DMS53 treated with DMSO at 0.1 percent for 48 hours (cell line): ENCODE results near the gene STIM1.

ENCODE experiments used
- DNase-seq: peaks from one replicate; lab custom pipeline; 2025; ENCODE audit not compliant: unreplicated experiment; lab: John Stamatoyannopoulos, UW

The STIM1 gene

DNA sequence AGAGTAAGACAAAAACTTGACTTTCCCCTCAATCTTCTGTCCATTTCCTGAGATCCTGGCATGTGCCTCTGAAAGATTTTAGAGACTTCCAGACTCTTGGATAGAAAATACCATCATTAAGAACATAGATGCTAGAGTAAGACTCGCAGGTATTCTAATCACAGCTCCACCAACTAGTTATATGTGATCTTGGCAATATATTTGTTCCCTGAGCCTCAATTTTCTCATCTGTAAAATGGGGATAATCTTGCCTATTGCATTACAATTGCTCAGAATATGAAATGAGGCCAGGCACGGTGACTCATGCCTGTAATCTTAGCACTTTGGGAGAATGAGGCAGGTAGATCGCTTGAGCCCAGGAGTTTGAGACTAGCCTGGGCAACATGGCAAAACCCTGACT is 25.4 kb upstream of the STIM1 start:
- DNase-seq: no peak

DNA sequence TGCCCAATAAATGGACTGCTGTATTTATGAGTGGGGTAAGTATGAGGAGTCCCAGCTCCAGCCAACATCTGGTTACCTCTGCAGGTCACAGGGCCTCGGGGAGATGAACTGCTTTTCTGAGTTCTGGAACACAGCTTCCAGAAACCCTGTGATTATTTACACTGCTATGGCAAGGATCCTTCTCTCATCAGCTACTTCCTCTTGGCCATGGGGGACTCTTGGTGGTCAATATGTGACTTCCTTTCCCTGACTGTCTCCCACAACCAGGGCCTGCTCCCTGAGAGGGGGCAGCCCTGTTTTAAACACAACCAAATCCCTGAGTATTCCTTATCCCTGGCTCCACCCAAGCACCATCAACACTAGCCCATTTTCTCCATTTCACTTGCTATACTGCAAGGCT is 24.7 kb upstream of the STIM1 start:
- no peak for DNase-seq

GRCh38 chr11:3831378-3832239 is 23.9 kb upstream of the STIM1 start:
- no peak for DNase-seq

- no peak for DNase-seq
Measured at GRCh38 chr11:3832816-3833215, 22.6 kb upstream of the STIM1 start.

DNA sequence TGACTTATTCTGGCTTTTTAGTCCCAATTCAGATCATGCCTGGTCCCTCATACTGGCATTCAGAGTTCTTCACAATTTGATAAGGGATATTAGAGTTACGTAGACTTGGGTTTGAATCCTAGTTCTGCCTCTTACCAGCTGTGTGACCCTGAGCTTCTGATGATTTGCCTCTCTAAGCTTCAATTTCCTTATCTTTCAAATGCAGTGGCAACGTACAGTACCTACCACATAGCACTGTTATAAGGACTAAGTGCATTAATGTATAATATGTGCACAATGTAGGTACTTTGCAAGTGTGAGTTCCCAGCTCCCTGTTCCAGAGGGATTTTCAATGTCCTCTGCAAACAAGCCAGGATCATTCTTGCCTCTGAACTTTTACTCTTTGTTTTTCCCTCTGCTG is 22.0 kb upstream of the STIM1 start:
- DNase-seq: no peak

- no peak for DNase-seq
Measured at GRCh38 chr11:3834349-3834663, 21.2 kb upstream of the STIM1 start.

DNA sequence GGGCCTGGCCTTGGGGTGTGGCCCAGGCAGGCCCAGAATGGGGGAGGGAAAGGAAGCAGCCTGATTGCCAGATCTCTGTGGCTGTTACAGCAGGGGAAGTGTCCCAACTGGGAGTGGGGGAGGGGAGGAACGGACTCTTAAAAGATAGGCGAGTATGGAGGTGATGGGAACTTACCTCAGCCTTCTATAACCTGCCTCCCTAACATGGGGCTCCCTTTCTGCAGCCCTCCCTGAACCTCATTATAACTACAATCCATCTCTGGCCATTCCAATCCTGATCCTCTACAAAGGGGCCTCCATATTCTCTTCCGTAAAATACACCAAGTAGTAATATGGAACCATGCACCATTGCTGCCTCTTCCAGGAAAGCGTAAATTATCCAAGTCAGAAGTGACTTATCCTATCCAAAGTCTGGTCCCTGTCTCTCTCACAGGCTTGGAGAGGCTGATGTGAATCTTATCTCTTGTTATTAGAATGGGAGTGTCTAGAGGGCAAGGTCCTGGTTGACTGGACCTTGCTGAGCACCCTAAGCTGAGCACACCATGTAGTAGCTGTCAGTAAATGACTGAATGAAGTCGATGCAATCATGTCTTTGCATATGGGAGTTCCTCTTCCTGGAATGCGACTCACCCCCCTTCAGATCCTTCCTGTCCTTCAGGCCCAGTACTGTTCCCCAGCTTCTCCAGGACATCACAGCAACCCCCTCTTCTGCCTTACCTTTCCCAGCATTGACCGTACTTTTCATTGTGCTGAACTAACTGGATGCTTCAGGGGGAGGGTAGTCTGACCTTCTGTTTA is 20.6 kb upstream of the STIM1 start:
- DNase-seq: no peak

DNA sequence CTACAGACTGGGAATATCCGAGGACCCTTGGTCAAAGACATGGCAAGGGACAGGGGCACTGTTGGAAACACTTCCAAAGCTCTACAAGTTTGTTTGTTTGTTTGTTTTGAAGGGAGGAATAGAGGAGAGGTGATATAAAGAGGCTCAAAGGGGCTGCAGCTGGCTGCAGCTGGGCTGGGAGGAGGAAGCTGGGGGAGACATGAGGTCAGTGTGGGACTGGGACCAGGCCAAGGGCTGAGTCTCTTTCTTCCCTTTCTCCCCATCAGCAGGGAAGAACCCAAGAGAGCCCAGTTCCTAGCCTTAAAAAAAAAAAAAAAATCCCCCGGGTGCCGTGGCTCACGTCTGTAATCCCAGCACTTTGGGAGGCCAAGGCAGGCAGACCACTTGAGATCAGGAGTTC is 19.7 kb upstream of the STIM1 start:
- DNase-seq: no peak

- no peak for DNase-seq
Measured at GRCh38 chr11:3836903-3837302, 18.6 kb upstream of the STIM1 start.

DNA sequence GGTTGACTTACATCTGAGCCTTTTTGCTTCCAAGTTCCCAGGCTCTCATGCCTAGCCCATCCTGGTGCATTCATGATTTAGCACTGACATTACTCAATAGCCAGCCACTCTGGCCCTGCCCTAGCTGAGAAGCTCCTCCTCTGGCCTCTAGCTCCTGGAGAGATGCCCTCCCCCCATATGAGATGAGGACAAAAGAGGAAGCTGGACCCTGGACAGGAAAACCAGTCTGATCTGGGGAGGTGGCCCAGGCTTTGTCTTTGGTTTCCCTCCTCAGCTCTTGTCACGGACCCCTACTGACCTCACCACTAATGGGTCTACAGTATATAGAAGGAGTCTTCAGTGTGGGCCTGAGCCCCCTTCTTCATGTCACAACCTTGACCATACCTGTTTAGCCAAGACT is 17.7 kb upstream of the STIM1 start:
- no peak for DNase-seq

GRCh38 chr11:3838504-3838903 is 17.0 kb upstream of the STIM1 start:
- no peak for DNase-seq

DNA sequence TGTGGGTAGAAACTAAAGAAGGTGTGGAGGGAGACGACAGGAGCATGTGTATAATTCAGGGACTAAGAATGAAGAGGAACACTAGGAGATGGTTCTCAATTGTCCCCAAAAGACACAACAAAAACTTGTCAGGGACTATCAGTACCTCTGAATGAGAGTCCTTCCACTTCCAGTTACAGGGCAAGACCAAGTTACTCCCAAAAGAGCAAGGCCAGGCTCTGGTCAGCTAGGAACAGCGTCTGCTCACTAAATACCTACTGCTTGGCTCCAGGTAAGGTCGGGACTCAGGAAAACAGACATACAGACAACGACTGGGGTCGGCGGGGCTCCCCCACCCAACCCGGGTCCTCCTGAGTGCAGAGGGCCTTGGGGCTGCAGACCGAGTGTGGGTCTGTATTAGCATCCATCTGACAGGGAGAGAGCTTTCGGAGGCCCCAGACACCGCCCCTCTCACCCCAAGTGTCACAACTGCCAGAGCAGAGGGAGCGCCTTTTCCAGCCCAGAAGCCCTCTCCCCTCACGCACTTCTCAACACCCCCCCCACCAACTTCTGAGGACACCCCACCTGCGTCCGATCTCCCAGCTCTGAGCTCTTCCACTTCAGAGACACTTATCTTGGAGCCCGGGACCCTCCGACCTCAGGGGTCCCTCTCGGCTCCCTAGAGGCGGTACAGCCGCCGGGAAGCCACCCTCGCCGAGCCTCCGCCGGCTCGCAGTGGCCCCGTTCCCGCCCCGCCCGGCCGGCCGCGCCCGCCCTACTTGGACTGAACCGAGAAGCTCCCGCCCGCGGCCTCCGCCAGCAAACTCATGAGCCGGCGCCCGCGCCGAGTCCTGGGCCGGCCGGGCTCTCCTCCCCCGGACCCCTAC is 15.2 kb upstream of the STIM1 start:
- DNase-seq: peak; percentile 65

DNA sequence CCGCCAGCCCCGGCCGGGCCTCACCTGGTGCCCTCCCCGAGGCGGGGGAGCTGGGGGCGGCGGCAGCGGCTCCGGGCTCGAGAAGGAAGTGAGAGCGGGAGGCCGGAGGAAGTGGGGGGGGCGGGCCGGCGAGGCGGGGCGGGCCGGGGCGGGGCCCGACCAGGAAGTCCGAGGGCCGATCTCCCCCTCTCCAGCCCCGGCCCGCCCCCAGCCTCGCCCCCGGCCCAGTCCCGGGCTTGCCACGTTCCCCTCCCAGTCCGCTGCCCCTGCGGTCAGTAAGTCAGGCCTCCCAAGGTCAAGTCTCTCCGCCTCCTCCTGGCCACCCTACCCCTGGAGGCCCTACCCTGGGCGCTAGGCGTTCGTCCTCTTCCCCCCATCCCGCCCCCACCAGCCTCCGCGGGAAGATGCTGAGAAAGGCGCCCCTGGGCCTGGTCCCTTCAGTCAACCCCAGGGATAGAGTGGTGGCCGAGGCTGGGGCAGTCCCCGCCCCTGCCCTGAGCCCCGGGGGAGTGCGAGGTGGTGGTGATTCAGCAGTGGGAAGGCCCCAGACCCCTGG is 14.5 kb upstream of the STIM1 start, which contains the start of gene RHOG:
Gene RHOG, minus strand, starts transcription at position 90 of the 556 bp plus-strand sequence. CDS start 12,821 bp downstream, outside the sequence.
- peak; percentile 65 for DNase-seq

DNA sequence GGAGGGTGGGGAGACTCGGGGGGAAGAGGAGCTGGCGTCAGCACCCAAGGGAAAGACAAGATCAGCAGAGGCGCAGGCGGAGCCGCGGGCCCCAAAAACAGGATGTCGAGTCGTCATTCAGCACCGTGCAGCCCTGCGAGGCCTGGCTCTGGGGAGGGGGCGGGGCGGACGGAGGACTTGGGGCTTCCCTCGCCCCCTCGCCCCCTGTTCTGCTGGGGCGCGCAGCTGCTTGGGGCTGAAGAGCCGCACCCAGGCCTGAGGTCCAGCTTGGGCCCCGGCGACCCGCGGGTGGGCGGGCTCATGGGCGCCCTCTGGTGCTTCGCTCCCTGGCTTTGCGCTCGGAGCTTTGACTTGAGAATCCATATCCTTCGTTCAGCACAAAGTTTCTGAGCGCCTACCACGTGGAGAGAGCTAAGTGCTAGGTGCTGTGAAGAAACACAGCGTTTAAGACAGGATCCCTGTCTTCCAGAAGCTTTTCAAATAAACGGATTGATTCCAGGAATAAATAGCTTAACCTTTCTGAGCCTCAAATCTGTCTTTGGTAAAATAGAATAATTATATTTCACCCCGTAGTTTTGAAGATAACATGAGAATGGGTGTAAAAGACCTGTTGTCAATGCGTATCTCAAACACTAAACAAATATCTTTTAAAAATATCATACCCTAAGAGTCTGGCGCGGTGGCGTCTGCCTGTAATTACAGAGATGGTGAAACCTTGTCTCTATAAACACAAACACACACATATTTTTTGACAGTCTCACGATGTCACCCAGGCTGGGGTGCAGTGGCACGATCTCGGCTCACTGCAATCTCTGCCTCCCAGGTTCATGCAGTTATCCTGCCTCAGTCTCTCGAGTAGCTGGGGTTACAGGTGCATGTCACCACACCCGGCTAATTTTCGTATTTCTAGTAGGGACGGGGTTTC is 13.8 kb upstream of the STIM1 start:
- peak; percentile 75 for DNase-seq

DNA sequence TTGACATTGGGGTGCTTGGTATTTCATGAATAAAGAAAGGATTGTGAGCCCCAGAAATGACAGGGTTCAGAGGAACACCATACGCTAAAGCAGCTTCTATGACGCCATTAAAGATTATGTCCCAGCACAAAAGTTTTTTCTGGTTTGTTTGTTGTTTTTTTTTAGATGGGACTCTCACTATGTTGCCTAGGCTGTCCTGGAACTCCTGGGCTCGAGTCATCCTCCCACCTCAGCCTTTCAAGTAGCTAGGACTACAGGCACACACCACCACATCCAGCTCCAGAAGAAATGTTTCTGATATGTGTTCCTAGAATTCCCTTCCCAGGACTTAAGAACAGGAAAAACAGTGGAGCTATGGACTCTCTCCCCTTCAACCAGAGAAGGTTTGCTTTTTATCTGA is 12.1 kb upstream of the STIM1 start:
- DNase-seq: no peak

- DNase-seq: no peak
Measured at GRCh38 chr11:3845246-3845645, 10.2 kb upstream of the STIM1 start.

GRCh38 chr11:3845670-3846069 is 9.8 kb upstream of the STIM1 start:
- DNase-seq: no peak

- peak; percentile 19 for DNase-seq
Measured at GRCh38 chr11:3849297-3849874, 6.1 kb upstream of the STIM1 start.

DNA sequence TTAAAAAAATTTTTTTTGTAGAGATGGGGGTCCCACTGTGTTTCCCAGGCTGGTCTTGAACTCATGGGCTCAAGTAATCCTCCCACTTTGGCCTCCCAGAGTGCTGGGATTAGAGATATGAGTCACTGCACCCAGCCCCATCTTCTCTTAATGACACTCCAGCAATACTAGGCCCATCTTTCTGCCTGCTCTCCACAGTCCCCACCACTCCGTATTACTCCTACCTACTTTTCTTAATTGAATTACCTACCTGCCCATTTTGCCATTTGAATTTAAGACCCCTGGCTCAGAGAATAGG is 2.0 kb upstream of the STIM1 start:
- no peak for DNase-seq
